ENCODE data around the gene PLXNA4.

PLXNA4 gene

DNA sequence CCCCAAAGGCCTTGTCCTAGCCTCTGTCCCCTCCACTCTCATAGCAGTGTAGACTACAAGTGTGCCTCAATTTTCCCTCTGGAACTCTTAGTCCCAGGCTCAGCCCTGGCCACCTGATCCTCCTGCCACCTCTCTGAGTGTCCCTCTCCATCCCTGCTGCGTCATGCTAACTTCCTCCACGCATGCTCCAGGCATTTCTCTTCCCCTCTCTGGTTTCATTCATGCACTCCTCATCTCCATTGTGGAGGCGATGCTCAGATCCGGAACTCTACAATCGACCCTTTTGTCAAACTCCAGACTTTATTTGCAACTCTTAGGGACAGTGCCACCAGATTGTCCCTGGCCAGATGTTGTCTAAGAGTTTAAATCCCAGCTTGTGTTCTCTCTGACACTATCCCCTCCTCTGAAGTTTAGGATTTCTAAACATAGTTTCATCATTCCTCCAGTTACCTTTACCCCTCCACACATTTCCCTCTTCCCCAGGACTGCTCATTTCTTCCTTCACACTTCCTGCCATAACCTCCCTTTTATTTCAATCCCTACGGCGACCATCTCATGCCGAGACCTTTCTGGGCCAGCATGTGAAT, 492.6 kb downstream of the PLXNA4 start:
- TF ChIP-seq FOXP2 (optimal IDR thresholded peaks at IDR 0.05; ENCODE audit: borderline replicate concordance, extremely low read depth, extremely low read length, insufficient read depth): no peak
- TF ChIP-seq POLR2AphosphoS5 (IDR thresholded peaks at IDR 0.05; ENCODE audit: low read depth, low read length): no peak
- no peak for TF ChIP-seq SIN3A (IDR thresholded peaks at IDR 0.05; ENCODE audit: borderline replicate concordance, insufficient read depth, low read length)
- TF ChIP-seq, protein P1, sequence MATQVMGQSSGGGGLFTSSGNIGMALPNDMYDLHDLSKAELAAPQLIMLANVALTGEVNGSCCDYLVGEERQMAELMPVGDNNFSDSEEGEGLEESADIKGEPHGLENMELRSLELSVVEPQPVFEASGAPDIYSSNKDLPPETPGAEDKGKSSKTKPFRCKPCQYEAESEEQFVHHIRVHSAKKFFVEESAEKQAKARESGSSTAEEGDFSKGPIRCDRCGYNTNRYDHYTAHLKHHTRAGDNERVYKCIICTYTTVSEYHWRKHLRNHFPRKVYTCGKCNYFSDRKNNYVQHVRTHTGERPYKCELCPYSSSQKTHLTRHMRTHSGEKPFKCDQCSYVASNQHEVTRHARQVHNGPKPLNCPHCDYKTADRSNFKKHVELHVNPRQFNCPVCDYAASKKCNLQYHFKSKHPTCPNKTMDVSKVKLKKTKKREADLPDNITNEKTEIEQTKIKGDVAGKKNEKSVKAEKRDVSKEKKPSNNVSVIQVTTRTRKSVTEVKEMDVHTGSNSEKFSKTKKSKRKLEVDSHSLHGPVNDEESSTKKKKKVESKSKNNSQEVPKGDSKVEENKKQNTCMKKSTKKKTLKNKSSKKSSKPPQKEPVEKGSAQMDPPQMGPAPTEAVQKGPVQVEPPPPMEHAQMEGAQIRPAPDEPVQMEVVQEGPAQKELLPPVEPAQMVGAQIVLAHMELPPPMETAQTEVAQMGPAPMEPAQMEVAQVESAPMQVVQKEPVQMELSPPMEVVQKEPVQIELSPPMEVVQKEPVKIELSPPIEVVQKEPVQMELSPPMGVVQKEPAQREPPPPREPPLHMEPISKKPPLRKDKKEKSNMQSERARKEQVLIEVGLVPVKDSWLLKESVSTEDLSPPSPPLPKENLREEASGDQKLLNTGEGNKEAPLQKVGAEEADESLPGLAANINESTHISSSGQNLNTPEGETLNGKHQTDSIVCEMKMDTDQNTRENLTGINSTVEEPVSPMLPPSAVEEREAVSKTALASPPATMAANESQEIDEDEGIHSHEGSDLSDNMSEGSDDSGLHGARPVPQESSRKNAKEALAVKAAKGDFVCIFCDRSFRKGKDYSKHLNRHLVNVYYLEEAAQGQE (IDR thresholded peaks at IDR 0.05; ENCODE audit: insufficient read depth in 1 of 2, low read depth in 2 of 2, low read length in 2 of 2): no peak
- no peak for TF ChIP-seq TAF1 (IDR thresholded peaks at IDR 0.05; ENCODE audit: borderline replicate concordance, insufficient read depth, low read length)

DNA sequence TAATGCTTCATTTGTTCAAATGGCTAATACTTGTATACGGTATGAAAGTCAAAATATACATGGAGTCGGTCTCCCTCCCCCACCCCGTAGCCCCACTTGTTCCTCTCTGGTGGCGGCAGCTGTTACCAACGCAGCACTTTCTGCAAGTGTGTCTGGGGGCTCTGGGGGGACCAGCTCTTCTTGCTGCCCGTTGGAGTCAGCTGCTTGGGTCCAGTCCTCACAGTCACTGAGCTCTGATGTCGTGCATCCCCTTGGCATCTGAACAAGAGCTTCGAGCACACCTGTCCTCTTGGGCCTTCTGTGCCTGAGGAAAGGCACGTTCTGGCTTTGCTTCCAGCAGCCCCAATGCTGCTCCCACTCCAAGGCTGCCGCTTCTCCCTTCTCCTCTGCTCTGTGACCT, 493.1 kb downstream of the PLXNA4 start:
- TF ChIP-seq SIN3A (IDR thresholded peaks at IDR 0.05; ENCODE audit: borderline replicate concordance, insufficient read depth, low read length) (no peak), TAF1 (IDR thresholded peaks at IDR 0.05; ENCODE audit: borderline replicate concordance, insufficient read depth, low read length) (no peak), FOXP2 (optimal IDR thresholded peaks at IDR 0.05; ENCODE audit: borderline replicate concordance, extremely low read depth, extremely low read length, insufficient read depth) (no peak), POLR2AphosphoS5 (IDR thresholded peaks at IDR 0.05; ENCODE audit: low read depth, low read length) (no peak)
- TF ChIP-seq, protein P1 (IDR thresholded peaks at IDR 0.05; ENCODE audit: insufficient read depth in 1 of 2, low read depth in 2 of 2, low read length in 2 of 2): no peak

DNA sequence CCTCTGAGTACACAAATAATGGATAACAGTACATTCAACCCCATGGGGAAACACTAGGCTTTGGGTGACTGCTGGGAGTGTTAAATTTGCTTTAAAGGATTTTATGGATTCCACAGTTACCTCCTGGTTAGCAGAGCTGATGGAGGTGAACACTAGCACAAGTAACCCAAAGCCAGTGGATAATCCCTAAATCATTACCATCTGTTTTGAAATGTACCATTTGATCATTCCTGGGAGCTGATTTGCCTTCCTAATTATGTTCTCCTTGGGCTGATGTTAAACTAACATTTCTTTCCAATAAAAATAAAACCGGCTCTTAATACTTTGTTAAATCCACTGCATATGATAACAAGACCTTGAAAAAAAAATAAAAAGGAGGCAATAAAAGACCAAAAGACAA, 493.9 kb downstream of the PLXNA4 start:
- TF ChIP-seq, protein P1 (IDR thresholded peaks at IDR 0.05; ENCODE audit: insufficient read depth in 1 of 2, low read depth in 2 of 2, low read length in 2 of 2): no peak
- TF ChIP-seq TAF1 (IDR thresholded peaks at IDR 0.05; ENCODE audit: borderline replicate concordance, insufficient read depth, low read length): no peak
- no peak for TF ChIP-seq POLR2AphosphoS5 (IDR thresholded peaks at IDR 0.05; ENCODE audit: low read depth, low read length)
- no peak for TF ChIP-seq FOXP2 (optimal IDR thresholded peaks at IDR 0.05; ENCODE audit: borderline replicate concordance, extremely low read depth, extremely low read length, insufficient read depth)
- TF ChIP-seq SIN3A (IDR thresholded peaks at IDR 0.05; ENCODE audit: borderline replicate concordance, insufficient read depth, low read length): no peak

DNA sequence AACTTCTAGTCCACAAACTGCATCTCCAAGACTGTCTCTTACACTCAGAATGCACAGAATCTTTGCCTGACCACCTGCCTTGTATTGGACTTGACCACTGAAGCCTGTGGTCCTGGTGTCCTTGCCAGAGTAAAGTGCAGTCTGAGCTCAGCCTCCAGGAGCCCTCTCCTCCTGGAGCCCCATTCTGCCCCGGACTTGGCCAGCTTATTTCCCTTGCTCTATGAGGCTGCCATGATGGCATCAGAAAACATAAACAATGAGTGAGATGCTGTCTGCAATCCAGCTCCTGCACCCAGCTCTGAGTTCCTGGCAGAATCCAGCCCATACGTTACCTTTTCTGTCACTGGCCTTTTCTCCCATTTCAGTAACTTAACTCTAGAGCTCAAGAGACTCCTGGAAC, 494.6 kb downstream of the PLXNA4 start:
- TF ChIP-seq SIN3A (IDR thresholded peaks at IDR 0.05; ENCODE audit: borderline replicate concordance, insufficient read depth, low read length): no peak
- no peak for TF ChIP-seq POLR2AphosphoS5 (IDR thresholded peaks at IDR 0.05; ENCODE audit: low read depth, low read length)
- no peak for TF ChIP-seq TAF1 (IDR thresholded peaks at IDR 0.05; ENCODE audit: borderline replicate concordance, insufficient read depth, low read length)
- TF ChIP-seq FOXP2 (optimal IDR thresholded peaks at IDR 0.05; ENCODE audit: borderline replicate concordance, extremely low read depth, extremely low read length, insufficient read depth): no peak
- TF ChIP-seq, protein P1 (IDR thresholded peaks at IDR 0.05; ENCODE audit: insufficient read depth in 1 of 2, low read depth in 2 of 2, low read length in 2 of 2): no peak
